ENCODE measurements around the gene PRRC2B.
"Not testable (repeated sequence)": the region's sequence is repeated elsewhere in the genome, so short reads cannot be mapped to it uniquely, and the experiment has no call there.

GRCh38 chr9:131356479-131356878 is 37.4 kb upstream of the PRRC2B start:
- not testable (repeated sequence) for TF ChIP-seq CTCF (IDR thresholded peaks at IDR 0.05; ENCODE audit: poor library complexity); EZH2 (IDR thresholded peaks at IDR 0.05; ENCODE audit: borderline replicate concordance); EZH2phosphoT487 (IDR thresholded peaks at IDR 0.05; ENCODE audit: low read depth, severe bottlenecking, unreplicated experiment)
